Progenitor cell of endocrine pancreas (in vitro differentiated cells): ENCODE data around the gene PHF19. TPM values are rescaled to one million over a fixed set of nuclear protein-coding genes. Genes with fewer than 3 reads are reported as not detected.

Experiments used
- DNase-seq: peaks from one replicate; pipeline ENCODE4 v3.0.0; 2021; ENCODE audit warnings: low spot score; ENCODE audit not compliant: unreplicated experiment
- H3K27ac Mint-ChIP-seq: 2 replicates; pipeline ENCODE4 v1.8.0; 2021; ENCODE audit warnings: mild to moderate bottlenecking, moderate library complexity, mixed read lengths
- H3K27me3 Mint-ChIP-seq: 2 replicates; pipeline ENCODE4 v1.8.0; 2021; ENCODE audit warnings: mixed read lengths
- H3K36me3 Mint-ChIP-seq: 2 replicates; pipeline ENCODE4 v1.8.0; 2022; ENCODE audit warnings: mixed read lengths; ENCODE audit not compliant: insufficient read depth
- H3K4me1 Mint-ChIP-seq: 2 replicates; pipeline ENCODE4 v1.8.0; 2021; ENCODE audit warnings: low read depth, mixed read lengths
- H3K4me3 Mint-ChIP-seq: 2 replicates; pipeline ENCODE4 v1.8.0; 2021; ENCODE audit warnings: low read depth, mild to moderate bottlenecking, moderate library complexity, mixed read lengths
- H3K9me3 Mint-ChIP-seq: 2 replicates; pipeline ENCODE4 v1.8.0; 2021; ENCODE audit warnings: low read depth, mixed read lengths
- total RNA-seq: library from RNA; stranded (reverse); gene quantifications from 2 replicates; pipeline ENCODE4 v1.2.1, GENCODE V29; 2021
- TF ChIP-seq, protein P1 (sequence below): fragments of 200-600 bp; sonication (generic); IDR thresholded peaks from one replicate; pipeline ENCODE4 v1.5.0; 2021; ENCODE audit warnings: antibody characterized with exemption, mild to moderate bottlenecking; ENCODE audit not compliant: unreplicated experiment

The PHF19 gene
- total RNA-seq, 1 donor from 2014 or later: 27.2 TPM

DNA sequence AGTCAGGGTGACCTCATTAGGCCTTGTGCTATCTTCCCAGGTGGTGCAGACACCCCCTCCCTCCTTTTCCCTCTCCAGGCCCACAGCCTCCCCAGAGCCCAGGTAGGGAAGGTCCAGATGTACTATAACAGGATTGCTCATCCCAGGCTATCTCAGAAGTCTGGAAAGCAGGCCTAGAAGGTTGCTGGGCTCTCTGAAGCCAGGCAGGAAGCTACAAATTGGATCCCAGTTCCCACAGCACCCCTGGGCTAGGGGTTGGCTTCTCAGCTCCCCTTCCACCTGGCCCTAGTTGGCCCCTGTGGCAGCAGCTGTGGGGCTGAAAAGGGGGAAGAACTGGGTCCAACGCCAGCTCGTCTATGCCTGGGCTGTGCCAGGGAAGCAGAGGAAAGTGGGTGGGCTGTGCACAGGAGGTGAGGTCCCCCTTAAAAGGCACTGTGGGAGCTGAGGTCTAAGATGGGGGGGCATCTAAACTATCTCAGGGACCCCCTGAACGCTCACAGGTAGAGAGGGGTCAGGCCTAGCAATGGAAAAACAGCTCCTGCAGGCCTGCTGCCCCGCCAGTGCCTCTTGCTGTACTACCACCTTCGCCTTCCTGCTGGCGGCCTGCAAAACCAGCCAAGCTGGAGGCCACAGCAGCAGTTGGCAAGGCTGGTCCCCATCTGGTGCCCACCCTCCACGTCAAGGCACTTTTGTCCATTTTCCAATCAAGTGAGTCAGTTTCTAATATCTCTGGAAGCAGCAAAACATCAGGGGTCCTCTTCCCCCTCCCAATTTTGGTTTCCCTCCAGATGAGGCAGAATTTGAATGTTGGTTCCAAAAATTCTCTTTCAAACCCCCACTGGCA, 20.9 kb downstream of the PHF19 start:
- peaks cover 3% of the 10 kb centered on the region for H3K36me3 Mint-ChIP-seq
- H3K27me3 Mint-ChIP-seq: no peaks in the 10 kb centered on the region
- no peak overlapping the region for H3K4me3 Mint-ChIP-seq
- H3K9me3 Mint-ChIP-seq: no peaks in the 10 kb centered on the region
- TF ChIP-seq, protein P1, sequence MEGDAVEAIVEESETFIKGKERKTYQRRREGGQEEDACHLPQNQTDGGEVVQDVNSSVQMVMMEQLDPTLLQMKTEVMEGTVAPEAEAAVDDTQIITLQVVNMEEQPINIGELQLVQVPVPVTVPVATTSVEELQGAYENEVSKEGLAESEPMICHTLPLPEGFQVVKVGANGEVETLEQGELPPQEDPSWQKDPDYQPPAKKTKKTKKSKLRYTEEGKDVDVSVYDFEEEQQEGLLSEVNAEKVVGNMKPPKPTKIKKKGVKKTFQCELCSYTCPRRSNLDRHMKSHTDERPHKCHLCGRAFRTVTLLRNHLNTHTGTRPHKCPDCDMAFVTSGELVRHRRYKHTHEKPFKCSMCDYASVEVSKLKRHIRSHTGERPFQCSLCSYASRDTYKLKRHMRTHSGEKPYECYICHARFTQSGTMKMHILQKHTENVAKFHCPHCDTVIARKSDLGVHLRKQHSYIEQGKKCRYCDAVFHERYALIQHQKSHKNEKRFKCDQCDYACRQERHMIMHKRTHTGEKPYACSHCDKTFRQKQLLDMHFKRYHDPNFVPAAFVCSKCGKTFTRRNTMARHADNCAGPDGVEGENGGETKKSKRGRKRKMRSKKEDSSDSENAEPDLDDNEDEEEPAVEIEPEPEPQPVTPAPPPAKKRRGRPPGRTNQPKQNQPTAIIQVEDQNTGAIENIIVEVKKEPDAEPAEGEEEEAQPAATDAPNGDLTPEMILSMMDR: no peak
- H3K4me1 Mint-ChIP-seq: peaks cover 2% of the 10 kb centered on the region
- DNase-seq: no peak
- H3K27ac Mint-ChIP-seq: no peak overlapping the region

- no peak for DNase-seq
- Mint-ChIP-seq H3K27me3 (no peaks in the 10 kb centered on the region), H3K36me3 (no peaks in the 10 kb centered on the region), H3K4me1 (peaks cover 2% of the 10 kb centered on the region), H3K4me3 (no peak overlapping the region), H3K27ac (no peak overlapping the region), H3K9me3 (no peaks in the 10 kb centered on the region)
- TF ChIP-seq, protein P1: no peak
Observed at GRCh38 chr9:120854596-120855327, 22.2 kb downstream of the PHF19 start.

GRCh38 chr9:120853198-120853597, 23.8 kb downstream of the PHF19 start:
- no peak overlapping the region for H3K27ac Mint-ChIP-seq
- H3K4me3 Mint-ChIP-seq: no peak overlapping the region

GRCh38 chr9:120852240-120853010, 24.6 kb downstream of the PHF19 start:
- Mint-ChIP-seq H3K27ac (no peak overlapping the region), H3K36me3 (no peaks in the 10 kb centered on the region), H3K4me1 (peaks cover 8% of the 10 kb centered on the region), H3K27me3 (no peaks in the 10 kb centered on the region), H3K4me3 (no peak overlapping the region), H3K9me3 (no peaks in the 10 kb centered on the region)
- DNase-seq: no peak
- TF ChIP-seq, protein P1: no peak

More at GRCh38 chr9:120853198-120853597, 23.8 kb downstream of the PHF19 start:
- TF ChIP-seq, protein P1: no peak
- Mint-ChIP-seq H3K27me3 (no peaks in the 10 kb centered on the region), H3K9me3 (no peaks in the 10 kb centered on the region), H3K36me3 (no peaks in the 10 kb centered on the region), H3K4me1 (peaks cover 3% of the 10 kb centered on the region)
- DNase-seq: no peak

DNA sequence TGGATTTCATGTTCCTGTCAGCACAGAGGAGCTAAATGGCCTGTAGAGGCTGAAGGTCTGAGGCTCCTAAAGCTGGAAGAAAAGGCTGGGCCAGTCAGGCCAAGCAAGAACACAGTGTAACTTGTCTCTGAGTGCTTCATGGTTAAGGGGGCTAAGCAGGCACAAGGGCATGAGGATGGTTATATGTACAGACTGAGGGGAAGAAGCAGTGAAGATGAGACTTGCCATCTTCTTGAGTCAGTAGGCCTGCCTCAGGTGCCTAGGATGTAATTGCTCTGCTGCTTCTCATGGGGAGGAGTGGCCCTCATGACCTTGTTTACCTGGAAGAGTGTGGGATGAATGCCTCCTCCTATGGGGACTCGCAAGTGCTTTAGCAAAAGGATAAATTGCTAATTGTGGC, 25.5 kb downstream of the PHF19 start:
- DNase-seq: no peak
- TF ChIP-seq, protein P1: no peak
- no peaks in the 10 kb centered on the region for H3K9me3 Mint-ChIP-seq
- no peak overlapping the region for H3K27ac Mint-ChIP-seq
- peaks cover 15% of the 10 kb centered on the region for H3K4me1 Mint-ChIP-seq
- H3K36me3 Mint-ChIP-seq: no peaks in the 10 kb centered on the region
- H3K27me3 Mint-ChIP-seq: no peaks in the 10 kb centered on the region
- no peak overlapping the region for H3K4me3 Mint-ChIP-seq
